Brain microvascular endothelial cell (primary cell): ENCODE data around the gene MRPL55.

Experiments used
- DNase-seq: peaks from one replicate; pipeline ENCODE4 v3.0.0-alpha.2; 2020
- H3K27ac ChIP-seq: fragments of 250-450 bp; sonication (Bioruptor Pico); 2 replicates; pipeline ENCODE4 v1.5.1; 2020; ENCODE audit warnings: mild to moderate bottlenecking, moderate library complexity
- H3K27me3 ChIP-seq: fragments of 250-450 bp; sonication (Bioruptor Pico); replicated peaks from 2 replicates; pipeline ENCODE4 v1.5.1; 2020; ENCODE audit warnings: mild to moderate bottlenecking
- H3K36me3 ChIP-seq: fragments of 250-450 bp; sonication (Bioruptor Pico); replicated peaks from 2 replicates; pipeline ENCODE4 v1.5.1; 2020; ENCODE audit warnings: mild to moderate bottlenecking
- H3K4me3 ChIP-seq: 2 replicates; pipeline ENCODE4 v1.5.1; 2011; ENCODE audit warnings: low read depth, mild to moderate bottlenecking, control low read depth, low read length, moderate library complexity
- in situ Hi-C: cut with HindIII; loops from 2 replicates; pipeline ENCODE4 v1.10.0; 2017; ENCODE audit warnings: low sequenced_read_pairs, low pct_ligation_motif_present
- TF ChIP-seq, protein P1 (sequence below): IDR thresholded peaks from 2 replicates; pipeline ENCODE4 v1.5.1; 2011; ENCODE audit warnings: low read depth, mild to moderate bottlenecking, moderate library complexity, low read length, control low read depth, inconsistent platforms; ENCODE audit errors: missing control alignments

Gene MRPL55

DNA sequence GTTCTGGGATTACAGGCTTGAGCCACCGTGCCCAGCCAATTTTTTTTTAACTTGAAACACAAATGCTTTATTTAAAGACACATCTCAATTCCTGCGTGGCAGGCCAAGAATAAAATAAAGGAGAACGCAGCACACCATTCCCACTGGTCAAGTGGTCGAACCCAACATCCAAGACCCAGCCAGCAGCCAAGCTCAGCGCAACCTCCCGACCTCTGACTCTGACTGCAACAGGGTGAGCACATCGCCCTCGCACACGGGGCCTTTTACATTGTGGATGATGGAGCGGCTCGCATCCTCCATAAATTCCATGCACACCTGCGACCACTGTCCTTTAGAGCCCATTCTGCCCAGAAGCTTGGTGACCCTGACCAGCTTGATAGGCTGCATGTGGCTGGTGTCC lies 25.5 kb upstream of the MRPL55 start:
- Histone ChIP-seq H3K27me3 (peaks cover 4% of the 10 kb centered on the region), H3K4me3 (no peak overlapping the region), H3K36me3 (no peaks in the 10 kb centered on the region), H3K27ac (no peak overlapping the region)
- DNase-seq, result no peak
- in situ Hi-C loops, result no loop called here
- TF ChIP-seq, protein P1, sequence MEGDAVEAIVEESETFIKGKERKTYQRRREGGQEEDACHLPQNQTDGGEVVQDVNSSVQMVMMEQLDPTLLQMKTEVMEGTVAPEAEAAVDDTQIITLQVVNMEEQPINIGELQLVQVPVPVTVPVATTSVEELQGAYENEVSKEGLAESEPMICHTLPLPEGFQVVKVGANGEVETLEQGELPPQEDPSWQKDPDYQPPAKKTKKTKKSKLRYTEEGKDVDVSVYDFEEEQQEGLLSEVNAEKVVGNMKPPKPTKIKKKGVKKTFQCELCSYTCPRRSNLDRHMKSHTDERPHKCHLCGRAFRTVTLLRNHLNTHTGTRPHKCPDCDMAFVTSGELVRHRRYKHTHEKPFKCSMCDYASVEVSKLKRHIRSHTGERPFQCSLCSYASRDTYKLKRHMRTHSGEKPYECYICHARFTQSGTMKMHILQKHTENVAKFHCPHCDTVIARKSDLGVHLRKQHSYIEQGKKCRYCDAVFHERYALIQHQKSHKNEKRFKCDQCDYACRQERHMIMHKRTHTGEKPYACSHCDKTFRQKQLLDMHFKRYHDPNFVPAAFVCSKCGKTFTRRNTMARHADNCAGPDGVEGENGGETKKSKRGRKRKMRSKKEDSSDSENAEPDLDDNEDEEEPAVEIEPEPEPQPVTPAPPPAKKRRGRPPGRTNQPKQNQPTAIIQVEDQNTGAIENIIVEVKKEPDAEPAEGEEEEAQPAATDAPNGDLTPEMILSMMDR, result no peak

DNA sequence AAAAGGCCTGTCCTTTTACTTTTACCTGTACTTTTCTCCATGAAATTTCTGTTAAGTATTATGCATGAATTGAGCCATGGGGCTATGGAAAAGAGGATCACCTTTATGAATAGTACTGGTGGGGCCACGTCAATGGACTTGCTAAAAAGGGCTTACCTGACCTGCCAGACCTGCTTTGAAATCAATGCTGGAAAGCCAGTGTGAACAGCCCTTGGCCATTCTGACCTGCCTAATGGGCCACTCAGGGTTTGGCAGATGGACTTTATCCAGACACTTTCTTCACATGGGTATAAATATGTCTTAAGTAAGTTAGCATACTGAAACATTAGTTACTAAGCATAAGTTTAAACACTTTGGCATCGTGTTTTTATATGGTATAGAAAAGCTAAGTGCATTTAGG lies 22.7 kb upstream of the MRPL55 start:
- in situ Hi-C loops, result no loop called here

DNA sequence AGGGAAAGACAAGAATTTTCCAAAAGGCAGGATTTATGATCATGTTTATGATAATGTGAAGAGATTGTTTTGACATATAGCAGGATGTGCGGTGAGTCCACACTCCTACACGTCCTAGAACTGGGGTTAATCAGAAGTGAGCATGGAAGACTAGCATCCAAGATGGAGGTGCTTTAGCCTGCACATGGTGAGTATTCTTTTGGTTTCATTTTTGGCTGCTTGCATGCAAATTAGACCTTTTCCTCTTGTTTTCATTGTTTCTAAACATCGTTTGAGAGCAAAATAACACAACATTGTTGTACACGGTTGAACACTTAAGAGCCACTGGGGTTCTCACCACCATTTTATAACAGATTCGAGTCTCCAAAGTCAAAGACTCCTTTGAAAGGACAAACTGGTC lies 16.1 kb upstream of the MRPL55 start:
- no peaks in the 10 kb centered on the region for H3K27me3 ChIP-seq
- H3K4me3 ChIP-seq, result no peak overlapping the region
- TF ChIP-seq, protein P1, result no peak
- no peak overlapping the region for H3K27ac ChIP-seq
- no peak for DNase-seq
- no peaks in the 10 kb centered on the region for H3K36me3 ChIP-seq
- in situ Hi-C loops, result no loop called here

More for the DNA sequence above, 22.7 kb upstream of the MRPL55 start:
- Histone ChIP-seq H3K4me3 (no peak overlapping the region), H3K27ac (no peak overlapping the region), H3K27me3 (peaks cover 4% of the 10 kb centered on the region), H3K36me3 (no peaks in the 10 kb centered on the region)
- DNase-seq, result no peak
- TF ChIP-seq, protein P1, result no peak

DNA sequence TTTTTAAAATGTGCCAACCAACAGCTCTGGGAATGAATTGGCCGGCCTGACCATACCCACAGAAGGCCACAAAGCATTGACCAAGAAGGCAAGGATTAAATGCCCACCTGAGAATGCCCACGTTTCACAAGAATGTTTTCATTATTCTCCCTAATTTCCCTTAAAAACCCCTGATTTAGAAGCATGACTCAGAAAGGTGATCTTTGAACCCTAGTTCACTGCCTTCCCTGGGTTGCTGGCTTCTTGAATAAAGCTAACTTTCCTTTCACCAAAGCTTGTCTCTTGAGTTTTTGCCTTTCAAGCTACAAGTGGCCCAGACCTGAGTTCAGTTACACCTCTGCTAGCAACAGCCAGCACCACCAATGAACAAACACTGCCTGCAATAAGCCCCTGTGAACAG lies 14.4 kb upstream of the MRPL55 start:
- H3K27ac ChIP-seq, result no peak overlapping the region
- no peaks in the 10 kb centered on the region for H3K36me3 ChIP-seq
- in situ Hi-C loops, result no loop called here
- no peak overlapping the region for H3K4me3 ChIP-seq
- TF ChIP-seq, protein P1, result no peak
- DNase-seq, result no peak
- no peaks in the 10 kb centered on the region for H3K27me3 ChIP-seq

DNA sequence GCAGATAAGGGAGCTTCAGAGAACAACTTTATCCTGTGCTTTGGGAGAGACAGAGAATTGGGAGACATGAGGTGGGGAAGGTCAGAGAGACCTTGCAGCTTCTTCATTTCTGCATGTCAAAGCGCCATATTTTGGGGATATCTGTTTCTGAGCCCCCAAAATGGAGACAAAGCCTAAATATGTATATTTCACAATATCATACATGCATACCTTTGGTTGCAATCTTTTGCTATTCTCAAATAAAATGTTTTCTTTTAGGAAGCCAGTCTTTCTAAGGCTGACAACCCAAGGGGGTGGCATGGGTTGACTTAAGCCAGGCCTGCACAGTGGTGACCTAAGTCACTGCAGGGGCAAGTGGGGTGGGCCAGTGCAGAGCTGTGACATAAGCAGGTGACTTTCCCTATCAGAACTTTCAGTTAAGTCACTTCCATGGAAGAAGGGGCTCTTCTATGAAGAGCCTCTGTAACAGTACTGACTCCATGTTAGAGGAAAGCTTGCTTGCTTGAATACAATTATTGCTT lies 13.9 kb upstream of the MRPL55 start:
- H3K27me3 ChIP-seq, result no peaks in the 10 kb centered on the region
- H3K36me3 ChIP-seq, result no peaks in the 10 kb centered on the region
- no peak overlapping the region for H3K4me3 ChIP-seq
- H3K27ac ChIP-seq, result no peak overlapping the region
- in situ Hi-C loops, result no loop called here
- TF ChIP-seq, protein P1, result peak; percentile 16
- no peak for DNase-seq

DNA sequence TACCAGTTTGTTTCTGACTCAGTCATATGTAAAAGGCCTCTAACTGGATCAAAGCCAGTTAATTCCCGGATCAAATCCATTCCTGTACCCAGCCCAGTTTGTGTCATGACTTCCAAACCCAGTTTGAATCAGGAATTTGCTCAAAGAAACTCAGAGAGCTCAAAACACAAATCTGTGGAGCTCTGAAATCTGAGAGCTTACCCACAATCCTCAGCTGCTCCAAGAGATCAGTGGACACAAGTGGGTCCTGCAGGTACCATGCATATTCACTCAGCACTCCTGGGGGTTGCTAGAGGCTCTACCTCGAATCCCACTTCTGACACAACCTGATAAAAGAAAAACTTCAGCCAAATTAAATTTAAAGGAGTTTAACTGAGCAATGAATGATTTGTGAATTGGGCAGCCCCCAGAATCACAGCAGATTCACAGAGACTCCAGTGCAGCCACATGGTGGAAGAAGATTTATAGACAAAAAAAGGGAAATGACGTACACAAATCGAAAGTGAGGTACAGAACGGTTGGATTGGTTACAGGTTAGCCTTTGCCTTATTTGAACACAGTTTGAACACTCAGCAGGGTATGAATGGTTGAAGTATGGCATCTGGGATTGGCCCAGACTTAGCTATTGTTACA lies 11.9 kb upstream of the MRPL55 start:
- Histone ChIP-seq H3K36me3 (no peaks in the 10 kb centered on the region), H3K27me3 (no peaks in the 10 kb centered on the region), H3K27ac (no peak overlapping the region), H3K4me3 (no peak overlapping the region)
- DNase-seq, result no peak
- in situ Hi-C loops, result no loop called here
- TF ChIP-seq, protein P1, result no peak
